HPDE6-E6E7 (cell line): ENCODE results near the gene SNN.

Experiments used
- DNase-seq: peaks from one replicate; pipeline ENCODE4 v3.0.0; 2011; ENCODE audit warnings: missing footprints; ENCODE audit errors: extremely low spot score

SNN gene

GRCh38 chr16:11667824-11668622, at the start of gene SNN:
TSS of gene SNN (plus strand) at chr16:11668455. CDS start at chr16:11676060, 7,605 bp downstream.
- peak; percentile 94 for DNase-seq

GRCh38 chr16:11619327-11619851, 48.9 kb upstream of the SNN start:
- DNase-seq: no peak

GRCh38 chr16:11620243-11621003, 47.8 kb upstream of the SNN start:
- no peak for DNase-seq

- DNase-seq: no peak
These were observed 46.7 kb upstream of the SNN start for GRCh38 chr16:11621539-11621919.

- no peak for DNase-seq
These were observed 46.2 kb upstream of the SNN start for GRCh38 chr16:11621920-11622651.

GRCh38 chr16:11624205-11624604, 44.0 kb upstream of the SNN start:
- no peak for DNase-seq

- no peak for DNase-seq
These were observed 43.3 kb upstream of the SNN start for GRCh38 chr16:11624636-11625607.

- no peak for DNase-seq
These were observed 42.5 kb upstream of the SNN start for GRCh38 chr16:11625769-11626168.

GRCh38 chr16:11626657-11627291, 41.5 kb upstream of the SNN start:
- no peak for DNase-seq

- DNase-seq: no peak
These were observed 41.0 kb upstream of the SNN start for GRCh38 chr16:11627292-11627663.

GRCh38 chr16:11627822-11628457, 40.3 kb upstream of the SNN start:
- DNase-seq: peak; percentile 97

- no peak for DNase-seq
These were observed 38.9 kb upstream of the SNN start for GRCh38 chr16:11629071-11630030.

GRCh38 chr16:11630046-11630767, 38.0 kb upstream of the SNN start:
- no peak for DNase-seq

GRCh38 chr16:11630768-11631056, 37.5 kb upstream of the SNN start:
- no peak for DNase-seq

- no peak for DNase-seq
These were observed 37.0 kb upstream of the SNN start for GRCh38 chr16:11631214-11631613.

GRCh38 chr16:11632455-11632939, 35.8 kb upstream of the SNN start:
- DNase-seq: no peak

GRCh38 chr16:11633113-11633512, 35.1 kb upstream of the SNN start:
- DNase-seq: no peak

GRCh38 chr16:11634312-11634711, 33.9 kb upstream of the SNN start:
- no peak for DNase-seq
